GM12892 (cell line): ENCODE measurements around the gene FUZ.

Source experiments
- POLR2A ChIP-seq: IDR thresholded peaks from 2 replicates; pipeline ENCODE4 v1.6.1; 2011; ENCODE audit warnings: low read depth, low read length, control low read depth
- POLR2AphosphoS5 ChIP-seq: IDR thresholded peaks from 2 replicates; pipeline ENCODE4 v1.6.1; 2011; ENCODE audit warnings: low read depth, low read length, control low read depth

- TF ChIP-seq POLR2AphosphoS5 (no peak), POLR2A (no peak)
These were observed 568 bp downstream of the FUZ start for GRCh38 chr19:49812452-49812996.
